Inflammatory macrophage treated with lipopolysaccharide for 4 hours (primary cell): ENCODE measurements around the gene TMTC3.

Experiments used
- DNase-seq: peaks from one replicate; pipeline ENCODE4 v3.0.0-alpha.2; 2020

TMTC3 gene

GRCh38 chr12:88228720-88229119 is 86.6 kb downstream of the TMTC3 start:
- DNase-seq, result no peak

GRCh38 chr12:88230271-88230670 is 88.2 kb downstream of the TMTC3 start:
- DNase-seq, result no peak

- no peak for DNase-seq
Observed at GRCh38 chr12:88235183-88235833, 93.2 kb downstream of the TMTC3 start.

- DNase-seq, result peak; percentile 27
Observed at GRCh38 chr12:88237954-88238353, 95.8 kb downstream of the TMTC3 start.

GRCh38 chr12:88238406-88238805 is 96.3 kb downstream of the TMTC3 start:
- DNase-seq, result no peak

- peak; percentile 42 for DNase-seq
Observed at GRCh38 chr12:88241862-88242570, 99.9 kb downstream of the TMTC3 start.

- DNase-seq, result no peak
Observed at GRCh38 chr12:88242571-88242925, 100.4 kb downstream of the TMTC3 start.

- DNase-seq, result no peak
Observed at GRCh38 chr12:88242939-88243338, 100.8 kb downstream of the TMTC3 start.

- DNase-seq, result no peak
Observed at GRCh38 chr12:88243982-88244381, 101.9 kb downstream of the TMTC3 start.

GRCh38 chr12:88245905-88246304 is 103.8 kb downstream of the TMTC3 start:
- no peak for DNase-seq

- no peak for DNase-seq
Observed at GRCh38 chr12:88247241-88247643, 105.1 kb downstream of the TMTC3 start.

GRCh38 chr12:88248606-88249005 is 106.5 kb downstream of the TMTC3 start:
- no peak for DNase-seq
